Stimulated activated CD4-positive, alpha-beta T cell treated with anti-CD3 and anti-CD28 coated beads, Interleukin-4, amount 100 ng/mL, for 48 hours (primary cell): Measurements from ENCODE around the gene LCNL1.
A peak's percentile ranks its signal among the peaks of the same experiment; 100 is the strongest.

Experiments used
- DNase-seq, 2 donors: peaks; one replicate each; pipeline ENCODE4 v3.0.0-alpha.2; 2020; ENCODE audit warnings: low read depth in 2 of 2

The LCNL1 gene

GRCh38 chr9:136982232-136983051 lies at the start of gene LCNL1:
LCNL1 (plus strand) TSS chr9:136982993; CDS start chr9:136983587, 594 bp downstream.
- no peak for DNase-seq

- no peak for DNase-seq
These were observed 48.5 kb upstream of the LCNL1 start for GRCh38 chr9:136934277-136934676.

- DNase-seq, result no peak
These were observed 47.1 kb upstream of the LCNL1 start for GRCh38 chr9:136935651-136936050.

GRCh38 chr9:136936645-136937170 lies 46.1 kb upstream of the LCNL1 start:
- DNase-seq, result no peak

- no peak for DNase-seq
These were observed 45.4 kb upstream of the LCNL1 start for GRCh38 chr9:136937186-136938001.

GRCh38 chr9:136939431-136939995 lies 43.3 kb upstream of the LCNL1 start:
- no peak for DNase-seq

- no peak for DNase-seq
These were observed 42.7 kb upstream of the LCNL1 start for GRCh38 chr9:136939996-136940525.

- DNase-seq, result no peak
These were observed 42.1 kb upstream of the LCNL1 start for GRCh38 chr9:136940526-136941230.

- DNase-seq, result no peak
These were observed 41.3 kb upstream of the LCNL1 start for GRCh38 chr9:136941231-136942111.

GRCh38 chr9:136942112-136942880 lies 40.5 kb upstream of the LCNL1 start:
- no peak for DNase-seq

- no peak for DNase-seq
These were observed 39.9 kb upstream of the LCNL1 start for GRCh38 chr9:136942881-136943230.

- DNase-seq, result peak; percentile 34 to 37
These were observed 39.2 kb upstream of the LCNL1 start for GRCh38 chr9:136943291-136944211.

- peak; percentile 13 to 16 for DNase-seq
These were observed 38.6 kb upstream of the LCNL1 start for GRCh38 chr9:136944212-136944518.

GRCh38 chr9:136944519-136945332 lies 38.1 kb upstream of the LCNL1 start, which contains the start of the genes C8G and FBXW5:
C8G (plus strand) TSS chr9:136945243; CDS start chr9:136945321, 78 bp downstream.
FBXW5 (minus strand) TSS chr9:136944738; CDS start chr9:136944083, 655 bp downstream.
- DNase-seq, result peak; percentile 92

GRCh38 chr9:136945333-136946227 lies 37.2 kb upstream of the LCNL1 start:
- DNase-seq, result no peak

GRCh38 chr9:136946228-136947027 lies 36.4 kb upstream of the LCNL1 start:
- no peak for DNase-seq
